GM12892 (cell line): ENCODE data around the gene AKTIP.

ENCODE experiments used
- POLR2A ChIP-seq: IDR thresholded peaks from 2 replicates; pipeline ENCODE4 v1.6.1; 2011; ENCODE audit warnings: low read depth, low read length, control low read depth
- TAF1 ChIP-seq: IDR thresholded peaks from 2 replicates; pipeline ENCODE4 v1.6.1; 2011; ENCODE audit warnings: low read depth, mild to moderate bottlenecking, control low read depth, low read length, borderline replicate concordance

DNA sequence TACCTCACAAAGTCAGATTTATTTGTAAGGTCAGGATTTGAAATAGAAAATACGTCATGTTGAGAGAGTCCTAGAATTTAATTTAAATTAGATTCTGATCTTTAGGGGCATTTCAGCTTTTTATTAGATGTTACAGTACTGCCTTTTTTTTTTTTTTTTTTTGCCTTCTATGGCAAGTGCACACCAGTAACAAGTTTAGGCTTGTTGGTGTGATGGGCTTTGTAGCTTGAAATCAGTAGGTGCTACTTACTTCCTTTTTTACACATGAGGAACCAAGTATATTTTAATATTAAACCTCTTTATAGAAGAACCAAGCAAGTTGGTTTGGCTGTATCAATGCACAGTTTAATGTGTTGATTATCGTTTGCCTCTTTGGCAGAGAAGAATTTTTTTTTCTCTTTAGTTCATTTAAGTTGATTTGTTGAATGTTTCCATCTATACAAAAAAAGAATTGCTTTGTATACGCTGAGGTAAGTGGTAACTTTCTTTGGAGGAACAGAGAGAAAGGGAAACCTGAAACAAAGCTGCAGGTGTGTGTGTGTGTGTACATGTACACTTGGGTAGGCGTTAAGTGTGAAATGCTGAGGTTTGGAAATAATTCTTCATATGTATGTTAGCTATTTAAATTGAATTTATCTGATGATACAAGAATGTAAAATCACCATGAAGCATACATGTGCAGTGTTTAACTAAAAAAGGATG, 53.0 kb downstream of the AKTIP start:
- TF ChIP-seq TAF1 (no peak), POLR2A (no peak)
